Panc1 (cell line): ENCODE measurements around the gene KIRREL3. TPM values are rescaled to one million over a fixed set of nuclear protein-coding genes. Genes with fewer than 3 reads are reported as not detected.

Experiments
- ATAC-seq: fragments of 200-7000 bp; cut with Tn5 transposase; 2 replicates; pipeline ENCODE4 v1.9.1; 2020; ENCODE audit warnings: mild to moderate bottlenecking, moderate library complexity
- BruUV-seq: library from RNA; stranded (reverse); fragments of 400-500 nt; replicated peaks from 2 replicates; lab custom pipeline; 2021; lab: Mats Ljungman, UMichigan
- CTCF ChIA-PET: fragments of 300-600 bp; sonication (Branson Sonifier 250); formaldehyde crosslinking; loops from one replicate; lab custom pipeline; 2022; ENCODE audit warnings: antibody characterized with exemption; lab: Charles Lee
- POLR2A ChIA-PET: fragments of 300-600 bp; sonication (Branson Sonifier 250); formaldehyde crosslinking; loops from one replicate; lab custom pipeline; 2022; ENCODE audit warnings: antibody characterized with exemption; lab: Charles Lee
- DNase-seq: peaks from one replicate; pipeline ENCODE4 v3.0.0-alpha.2; 2010; ENCODE audit warnings: low read depth, low spot score
- H3K27ac ChIP-seq: 2 replicates; pipeline ENCODE4 v1.5.1; 2011; ENCODE audit warnings: mild to moderate bottlenecking, low read length, inconsistent platforms
- H3K27me3 ChIP-seq: fragments of 200-500 bp; sonication (Bioruptor generic); 2 replicates; pipeline ENCODE4 v1.6.0; 2014; ENCODE audit warnings: low read length, inconsistent platforms; ENCODE audit not compliant: control insufficient read depth, insufficient read depth
- H3K36me3 ChIP-seq: fragments of 200-500 bp; sonication (Bioruptor generic); 2 replicates; pipeline ENCODE4 v1.5.1; 2014; ENCODE audit warnings: inconsistent platforms, mild to moderate bottlenecking, low read length, moderate library complexity; ENCODE audit not compliant: control insufficient read depth, insufficient read depth
- H3K4me1 ChIP-seq: 2 replicates; pipeline ENCODE4 v1.5.1; 2011; ENCODE audit warnings: inconsistent platforms, mild to moderate bottlenecking, low read length, moderate library complexity; ENCODE audit not compliant: control insufficient read depth, insufficient read depth
- H3K4me3 ChIP-seq, 2 experiments: 2 replicates each; pipeline ENCODE4 v1.5.1; 2011 to 2012; ENCODE audit warnings: low read depth in 2 of 2, low read length in 2 of 2, mild to moderate bottlenecking in 2 of 2, inconsistent platforms in 1 of 2, moderate library complexity in 1 of 2
- H3K9me3 ChIP-seq: fragments of 200-500 bp; sonication (Bioruptor generic); 2 replicates; pipeline ENCODE4 v1.5.1; 2014; ENCODE audit warnings: low read depth, mild to moderate bottlenecking, inconsistent platforms, low read length, moderate library complexity; ENCODE audit not compliant: control insufficient read depth, insufficient read depth
- CTCF ChIP-seq: fragments of 450-650 bp; IDR thresholded peaks from 2 replicates; pipeline ENCODE4 v1.5.1; 2017; ENCODE audit warnings: mild to moderate bottlenecking
- POLR2AphosphoS5 ChIP-seq: IDR thresholded peaks from 2 replicates; pipeline ENCODE4 v1.6.1; 2012; ENCODE audit warnings: mild to moderate bottlenecking, low read depth, low read length, moderate library complexity
- SIN3A ChIP-seq: IDR thresholded peaks from 2 replicates; pipeline ENCODE4 v1.6.1; 2012; ENCODE audit warnings: low read depth, mild to moderate bottlenecking, low read length, moderate library complexity, borderline replicate concordance; ENCODE audit not compliant: insufficient read depth
- TCF7L2 ChIP-seq: IDR thresholded peaks from 2 replicates; pipeline ENCODE4 v1.6.1; 2011; ENCODE audit warnings: mild to moderate bottlenecking, low read depth, low read length, inconsistent platforms
- in situ Hi-C: cut with HindIII; loops from 2 replicates; pipeline ENCODE4 v1.10.0; 2016; ENCODE audit warnings: low sequenced_read_pairs, low pct_unique_long_range_greater_than_20kb
- intact Hi-C: fragments of 100-400 bp; cut with micrococcal nuclease; formaldehyde crosslinking; loops from one replicate; pipeline ENCODE4 v1.10.0; 2022; ENCODE audit not compliant: unreplicated experiment
- total RNA-seq: library from RNA; stranded (reverse); gene quantifications from one replicate; pipeline ENCODE4 v1.2.1, GENCODE V29; 2021; ENCODE audit not compliant: unreplicated experiment
- TF ChIP-seq, protein P1 (sequence below), 2 experiments: IDR thresholded peaks; 2 replicates each; pipeline ENCODE4 v1.6.1; 2011 to 2012; ENCODE audit warnings: low read depth in 2 of 2, control low read depth in 1 of 2, low read length in 1 of 2, mild to moderate bottlenecking in 1 of 2, moderate library complexity in 1 of 2; ENCODE audit not compliant: insufficient read depth in 1 of 2

Gene KIRREL3
- total RNA-seq, 1 experiment from 2014 or later, result 0.36 TPM

DNA sequence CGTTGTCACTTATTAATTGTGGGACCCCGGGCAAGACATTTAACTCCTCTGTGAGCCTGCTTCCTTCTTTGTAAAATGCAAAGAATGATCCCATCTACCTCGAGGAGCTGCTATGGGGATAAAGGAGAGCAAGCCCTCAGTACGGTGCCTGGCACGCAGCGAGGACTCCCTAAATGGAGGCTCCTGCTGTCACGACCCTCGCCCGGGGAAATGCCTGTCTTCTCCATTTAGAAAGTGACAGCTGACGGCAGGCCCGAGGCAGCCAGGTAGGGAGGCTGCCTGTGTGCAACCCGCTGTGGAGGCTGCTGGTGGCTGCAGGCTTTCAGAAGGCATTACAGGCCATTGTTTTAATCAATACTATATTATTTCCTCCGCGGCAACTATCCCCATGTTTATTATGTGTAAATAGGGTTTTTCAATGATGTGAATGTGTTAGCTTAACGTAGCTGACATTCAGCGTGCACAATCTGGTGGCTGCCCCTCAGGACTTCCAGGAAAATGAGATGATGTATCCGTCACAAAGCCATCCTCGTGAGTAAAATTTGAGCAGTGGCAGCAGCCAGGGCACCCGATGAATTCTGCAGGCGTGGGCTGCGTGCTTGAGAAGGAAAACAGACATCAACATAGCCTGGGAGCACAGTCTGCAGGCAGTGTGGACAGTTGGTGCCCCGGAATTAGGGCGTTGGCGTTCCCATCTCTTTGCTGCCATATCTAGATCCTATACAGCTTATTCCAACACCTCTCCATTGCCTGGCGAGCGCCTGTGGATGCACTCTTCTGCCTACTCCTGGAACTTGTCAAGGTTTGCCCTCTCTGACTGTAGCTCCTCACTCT lies 416.8 kb downstream of the KIRREL3 start:
- no peak for DNase-seq
- H3K27ac ChIP-seq, result no peak overlapping the region
- no peaks in the 10 kb centered on the region for H3K9me3 ChIP-seq
- H3K36me3 ChIP-seq, result no peaks in the 10 kb centered on the region
- no peak for ATAC-seq
- CTCF ChIA-PET, result no interaction called here
- no TSS peak for BruUV-seq
- TF ChIP-seq, protein P1, sequence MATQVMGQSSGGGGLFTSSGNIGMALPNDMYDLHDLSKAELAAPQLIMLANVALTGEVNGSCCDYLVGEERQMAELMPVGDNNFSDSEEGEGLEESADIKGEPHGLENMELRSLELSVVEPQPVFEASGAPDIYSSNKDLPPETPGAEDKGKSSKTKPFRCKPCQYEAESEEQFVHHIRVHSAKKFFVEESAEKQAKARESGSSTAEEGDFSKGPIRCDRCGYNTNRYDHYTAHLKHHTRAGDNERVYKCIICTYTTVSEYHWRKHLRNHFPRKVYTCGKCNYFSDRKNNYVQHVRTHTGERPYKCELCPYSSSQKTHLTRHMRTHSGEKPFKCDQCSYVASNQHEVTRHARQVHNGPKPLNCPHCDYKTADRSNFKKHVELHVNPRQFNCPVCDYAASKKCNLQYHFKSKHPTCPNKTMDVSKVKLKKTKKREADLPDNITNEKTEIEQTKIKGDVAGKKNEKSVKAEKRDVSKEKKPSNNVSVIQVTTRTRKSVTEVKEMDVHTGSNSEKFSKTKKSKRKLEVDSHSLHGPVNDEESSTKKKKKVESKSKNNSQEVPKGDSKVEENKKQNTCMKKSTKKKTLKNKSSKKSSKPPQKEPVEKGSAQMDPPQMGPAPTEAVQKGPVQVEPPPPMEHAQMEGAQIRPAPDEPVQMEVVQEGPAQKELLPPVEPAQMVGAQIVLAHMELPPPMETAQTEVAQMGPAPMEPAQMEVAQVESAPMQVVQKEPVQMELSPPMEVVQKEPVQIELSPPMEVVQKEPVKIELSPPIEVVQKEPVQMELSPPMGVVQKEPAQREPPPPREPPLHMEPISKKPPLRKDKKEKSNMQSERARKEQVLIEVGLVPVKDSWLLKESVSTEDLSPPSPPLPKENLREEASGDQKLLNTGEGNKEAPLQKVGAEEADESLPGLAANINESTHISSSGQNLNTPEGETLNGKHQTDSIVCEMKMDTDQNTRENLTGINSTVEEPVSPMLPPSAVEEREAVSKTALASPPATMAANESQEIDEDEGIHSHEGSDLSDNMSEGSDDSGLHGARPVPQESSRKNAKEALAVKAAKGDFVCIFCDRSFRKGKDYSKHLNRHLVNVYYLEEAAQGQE (IDR thresholded peaks at IDR 0.05; ENCODE audit: insufficient read depth in 1 of 2, low read depth in 2 of 2, low read length in 1 of 2), result no peak
- TF ChIP-seq CTCF (no peak), SIN3A (no peak)
- intact Hi-C loops (no loop called here), in situ Hi-C loops (no loop called here)
- H3K4me1 ChIP-seq, result no peaks in the 10 kb centered on the region
- no peak overlapping the region for H3K4me3 ChIP-seq
- POLR2A ChIA-PET, result no interaction called here
- peaks cover 2% of the 10 kb centered on the region; the same call in 1 of the 2 replicates for H3K27me3 ChIP-seq

DNA sequence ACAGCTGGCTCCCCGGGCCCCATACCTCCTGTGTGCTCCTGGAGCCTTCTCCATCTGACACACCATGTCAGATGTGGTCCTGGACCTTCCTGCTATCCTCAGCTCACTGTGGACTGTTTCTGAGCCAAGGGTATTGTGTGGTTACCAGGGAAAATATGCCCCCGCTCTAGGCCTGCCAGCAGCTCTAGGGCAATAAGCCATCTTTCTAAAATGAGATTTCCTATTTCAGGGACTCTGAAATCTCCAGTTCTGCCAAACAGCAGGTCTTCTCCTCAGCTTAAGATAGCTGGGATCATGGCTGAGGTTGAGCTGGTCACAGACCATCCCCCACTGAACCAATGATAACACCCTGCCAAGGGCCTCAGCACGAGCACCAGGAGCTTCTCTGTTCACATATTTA lies 417.5 kb downstream of the KIRREL3 start:
- DNase-seq, result no peak
- no peak for ATAC-seq
- BruUV-seq, result no TSS peak
- H3K36me3 ChIP-seq, result no peaks in the 10 kb centered on the region
- H3K27me3 ChIP-seq, result peaks cover 7% of the 10 kb centered on the region; the same call in 1 of the 2 replicates
- ChIA-PET CTCF (no interaction called here), POLR2A (no interaction called here)
- in situ Hi-C loops, result no loop called here
- TF ChIP-seq TCF7L2, result no peak
- intact Hi-C loops, result no loop called here
- no peaks in the 10 kb centered on the region for H3K9me3 ChIP-seq
- H3K4me3 ChIP-seq, result no peak overlapping the region
- H3K27ac ChIP-seq, result no peak overlapping the region
- no peaks in the 10 kb centered on the region for H3K4me1 ChIP-seq

- DNase-seq, result no peak
- no peak overlapping the region for H3K4me3 ChIP-seq
- TF ChIP-seq TCF7L2 (no peak), POLR2AphosphoS5 (no peak)
- no TSS peak for BruUV-seq
- no peak for ATAC-seq
- intact Hi-C loops (no loop called here), in situ Hi-C loops (no loop called here)
- no peaks in the 10 kb centered on the region for H3K9me3 ChIP-seq
- H3K27me3 ChIP-seq, result peaks cover 12% of the 10 kb centered on the region
- CTCF ChIA-PET, result no interaction called here
- H3K36me3 ChIP-seq, result no peaks in the 10 kb centered on the region
- no peaks in the 10 kb centered on the region for H3K4me1 ChIP-seq
- no peak overlapping the region for H3K27ac ChIP-seq
- POLR2A ChIA-PET, result no interaction called here
These were observed 418.5 kb downstream of the KIRREL3 start for GRCh38 chr11:126581871-126582648.
